Endothelial cell of hepatic sinusoid (primary cell): Measurements from ENCODE around the gene ZNF613.
"Not testable (repeated sequence)": the region's sequence is repeated elsewhere in the genome, so short reads cannot be mapped to it uniquely, and the experiment has no call there.

Source experiments
- in situ Hi-C: cut with HindIII; loops from 2 replicates; pipeline ENCODE4 v1.10.0; 2017; ENCODE audit warnings: low sequenced_read_pairs

ZNF613 gene

DNA sequence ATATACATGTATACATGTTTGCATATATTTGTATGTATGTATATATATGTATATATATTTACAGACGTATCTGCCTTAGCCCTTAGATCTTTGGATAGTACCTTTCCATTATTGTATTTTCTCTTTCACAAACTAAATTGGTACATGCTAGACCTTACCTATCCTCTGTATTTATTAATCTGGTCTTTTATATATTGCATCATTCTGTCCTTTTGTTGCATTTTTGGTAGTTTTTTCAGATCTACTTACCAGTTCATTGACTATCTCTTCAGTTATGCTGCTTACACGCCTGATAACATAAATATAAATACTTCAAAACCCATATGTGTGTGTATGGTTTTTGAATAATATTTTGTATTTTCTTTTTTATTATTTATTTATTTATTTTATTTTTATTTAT, 11.7 kb downstream of the ZNF613 start:
- in situ Hi-C loops = no loop called here

DNA sequence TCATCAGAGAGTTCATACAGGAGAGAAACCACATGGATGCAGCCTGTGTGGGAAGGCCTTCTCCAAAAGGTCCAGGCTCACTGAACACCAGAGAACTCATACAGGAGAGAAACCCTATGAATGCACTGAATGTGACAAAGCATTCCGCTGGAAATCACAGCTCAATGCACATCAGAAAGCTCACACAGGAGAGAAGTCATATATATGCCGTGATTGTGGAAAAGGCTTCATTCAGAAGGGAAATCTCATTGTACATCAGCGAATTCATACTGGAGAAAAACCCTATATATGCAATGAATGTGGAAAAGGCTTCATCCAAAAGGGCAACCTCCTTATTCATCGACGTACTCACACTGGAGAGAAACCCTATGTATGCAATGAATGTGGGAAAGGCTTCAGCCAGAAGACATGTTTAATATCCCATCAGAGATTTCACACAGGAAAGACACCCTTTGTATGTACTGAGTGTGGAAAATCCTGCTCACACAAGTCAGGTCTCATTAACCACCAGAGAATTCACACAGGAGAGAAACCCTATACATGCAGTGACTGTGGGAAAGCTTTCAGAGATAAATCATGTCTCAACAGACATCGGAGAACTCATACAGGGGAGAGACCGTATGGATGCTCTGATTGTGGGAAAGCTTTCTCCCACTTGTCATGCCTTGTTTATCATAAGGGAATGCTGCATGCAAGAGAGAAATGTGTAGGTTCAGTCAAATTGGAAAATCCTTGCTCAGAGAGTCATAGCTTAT, 17.7 kb downstream of the ZNF613 start:
- in situ Hi-C loops = no loop called here

DNA sequence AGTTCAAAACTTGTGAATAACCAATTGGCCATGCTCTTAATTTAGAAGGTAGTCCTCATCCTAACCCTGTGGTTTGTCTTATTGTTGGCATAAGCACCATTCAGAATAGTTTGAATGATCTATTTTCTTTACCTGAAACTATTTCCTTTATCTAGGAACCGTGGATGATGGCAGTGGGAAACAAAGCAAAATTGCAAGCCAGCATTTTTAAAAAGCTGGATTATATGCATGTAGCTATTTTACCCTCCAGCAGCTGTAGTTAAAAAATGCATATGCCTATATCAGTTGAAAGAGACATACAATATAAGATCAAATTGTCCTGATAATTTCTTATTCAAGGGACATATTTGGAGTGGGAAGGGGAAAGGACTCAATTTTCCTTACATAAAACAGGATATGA, 19.3 kb downstream of the ZNF613 start:
- in situ Hi-C loops = no loop called here

DNA sequence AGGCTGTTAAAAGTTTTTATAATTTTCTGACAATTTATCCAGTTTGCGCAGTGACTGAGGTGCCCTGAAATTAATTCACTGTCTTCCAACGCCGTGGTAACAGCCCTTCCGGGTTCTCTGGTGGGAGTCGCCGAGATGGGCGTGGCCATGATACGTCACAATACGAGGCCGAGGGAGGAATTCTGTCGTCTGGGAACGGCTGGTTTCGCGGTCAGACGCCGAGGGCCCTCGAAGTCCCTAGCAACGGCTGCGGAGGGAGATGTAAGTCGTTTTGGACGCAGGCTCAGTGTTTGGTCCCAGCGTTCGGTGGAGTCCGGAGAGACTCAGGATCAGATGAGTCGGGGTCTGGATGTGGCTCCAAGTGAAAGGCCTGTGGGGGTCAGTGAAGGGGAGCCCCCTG, 21.7 kb downstream of the ZNF613 start:
- in situ Hi-C loops = no loop called here

DNA sequence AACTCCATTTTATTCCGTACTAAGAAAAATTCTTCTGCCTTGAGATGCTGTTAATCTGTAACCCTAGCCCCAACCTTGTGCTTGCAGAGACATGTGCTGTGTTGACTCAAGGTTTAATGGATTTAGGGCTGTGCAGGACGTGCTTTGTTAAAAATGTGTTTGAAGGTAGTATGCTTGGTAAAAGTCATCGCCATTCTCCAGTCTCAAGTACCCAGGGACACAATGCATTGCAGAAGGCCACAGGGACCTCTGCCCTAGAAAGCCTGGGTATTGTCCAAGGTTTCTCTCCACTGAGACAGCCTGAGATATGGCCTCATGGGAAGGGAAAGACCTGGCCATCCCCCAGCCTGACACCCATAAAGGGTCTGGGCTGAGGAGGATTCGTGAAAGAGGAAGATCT, 30.6 kb downstream of the ZNF613 start:
- in situ Hi-C loops = not testable (repeated sequence)

DNA sequence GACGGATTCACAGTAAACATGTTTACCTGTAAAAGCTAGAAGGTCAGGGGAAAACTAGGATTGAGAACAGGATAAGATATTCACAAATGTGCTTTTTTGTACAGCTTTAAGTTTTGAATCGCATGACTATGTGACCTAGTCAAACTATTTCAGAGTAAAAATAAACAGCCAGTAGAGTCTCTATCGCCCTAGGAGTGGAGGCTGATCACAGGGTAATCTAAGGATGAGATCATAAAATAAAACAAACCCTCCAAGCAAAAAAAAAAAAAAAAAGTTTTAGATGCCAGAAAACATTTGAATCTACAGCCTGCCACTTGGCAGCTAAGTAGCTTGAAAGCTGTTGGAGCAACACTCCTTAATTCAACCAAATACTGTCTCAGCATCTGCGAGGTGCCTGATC, 32.5 kb downstream of the ZNF613 start:
- in situ Hi-C loops = no loop called here

DNA sequence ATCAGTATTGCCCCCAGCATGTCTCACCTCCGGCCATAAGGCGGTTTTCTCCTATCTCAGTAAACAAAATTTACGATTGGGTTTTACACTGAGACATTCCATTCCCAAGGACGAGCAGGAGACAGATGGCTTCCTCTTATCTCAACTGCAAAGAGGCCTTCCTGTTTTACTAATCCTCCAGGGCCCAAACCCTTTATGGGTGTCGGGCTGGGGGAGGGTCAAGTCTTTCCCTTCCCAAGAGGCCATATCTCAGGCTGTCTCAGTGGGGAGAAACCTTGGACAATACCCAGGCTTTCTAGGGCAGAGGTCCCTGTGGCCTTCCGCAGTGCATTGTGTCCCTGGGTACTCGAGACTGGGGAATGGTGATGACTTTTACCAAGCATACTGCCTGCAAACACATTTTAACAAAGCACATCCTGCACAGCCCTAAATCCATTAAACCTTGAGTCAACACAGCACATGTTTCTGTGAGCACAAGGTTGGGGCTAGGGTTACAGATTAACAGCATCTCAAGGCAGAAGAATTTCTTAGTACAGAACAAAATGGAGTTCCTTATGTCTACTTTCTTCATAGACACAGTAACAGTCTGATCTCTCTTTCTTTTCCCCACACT, 33.5 kb downstream of the ZNF613 start:
- in situ Hi-C loops = not testable (repeated sequence)

DNA sequence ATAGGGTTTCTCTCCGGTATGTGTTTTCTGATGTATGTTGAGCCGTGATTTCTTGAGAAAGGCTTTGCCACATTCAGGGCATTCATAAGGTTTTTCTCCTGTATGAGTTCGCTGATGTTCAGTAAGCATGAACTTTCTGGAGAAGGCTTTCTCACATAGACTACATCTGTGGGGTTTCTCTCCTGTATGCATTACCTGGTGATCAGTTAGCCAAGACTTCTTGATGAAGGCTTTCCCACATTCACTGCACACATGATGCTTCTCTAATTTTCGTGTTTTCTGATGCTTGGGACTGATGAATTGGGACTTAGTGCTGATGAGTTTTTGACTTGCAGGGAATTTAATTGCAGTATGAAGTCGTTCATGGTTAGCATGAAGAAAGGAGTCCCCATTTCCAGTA, 38.3 kb downstream of the ZNF613 start:
- in situ Hi-C loops = no loop called here

DNA sequence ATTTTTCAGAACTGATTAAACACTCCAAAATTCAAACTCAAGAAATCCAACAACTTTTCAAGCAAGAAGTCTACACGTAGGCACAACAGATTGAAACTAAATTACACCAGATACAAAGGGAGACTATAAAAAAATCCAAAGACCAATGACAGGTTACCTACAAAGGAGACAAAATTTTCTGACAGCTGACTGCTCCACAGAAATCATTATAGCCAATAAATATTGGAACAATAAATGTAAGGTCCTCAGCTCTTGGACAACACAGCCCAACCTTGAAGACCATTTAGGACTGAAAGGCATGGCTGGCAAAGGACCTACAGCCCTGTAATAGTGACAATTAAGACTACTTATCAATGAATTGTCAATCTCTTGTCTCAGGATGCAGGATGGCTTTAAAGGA, 43.4 kb downstream of the ZNF613 start:
- in situ Hi-C loops = no loop called here

DNA sequence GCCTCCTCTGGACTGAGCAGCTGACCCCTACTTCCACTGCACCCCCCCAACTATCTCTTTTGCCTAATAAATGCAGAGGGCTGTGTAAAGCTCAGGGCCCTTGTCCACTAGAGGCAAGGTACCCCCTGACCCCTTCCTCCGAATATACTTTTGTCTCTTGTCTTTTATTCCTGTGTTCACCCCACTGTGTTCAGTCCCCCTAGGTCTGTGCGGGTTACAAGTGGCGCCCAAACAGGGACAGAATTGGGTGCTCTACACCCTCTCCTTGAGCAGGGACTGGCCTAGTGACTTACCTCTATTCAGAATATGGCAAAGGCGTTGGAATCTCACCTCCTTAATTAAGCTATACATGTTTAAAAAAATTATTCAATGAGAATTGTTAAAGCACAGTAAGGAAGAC, 44.4 kb downstream of the ZNF613 start:
- in situ Hi-C loops = no loop called here

DNA sequence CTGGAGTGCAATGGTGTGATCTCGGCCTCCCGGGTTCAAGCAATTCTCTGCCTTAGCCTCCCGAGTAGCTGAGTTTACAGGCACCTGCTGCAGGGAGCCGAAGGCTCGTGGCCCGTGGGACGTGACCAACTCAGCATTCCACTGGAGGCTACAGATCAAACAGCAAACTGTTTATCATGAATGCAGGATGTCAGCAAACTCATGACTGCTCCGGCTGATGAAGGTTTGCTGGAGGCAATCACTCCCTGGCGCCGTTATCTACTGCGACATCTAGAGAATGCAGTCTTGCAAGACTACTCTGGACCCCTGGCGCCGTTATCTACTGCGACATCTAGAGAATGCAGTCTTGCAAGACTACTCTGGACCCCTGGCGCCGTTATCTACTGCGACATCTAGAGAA, 48.5 kb downstream of the ZNF613 start:
- in situ Hi-C loops = not testable (repeated sequence)

DNA sequence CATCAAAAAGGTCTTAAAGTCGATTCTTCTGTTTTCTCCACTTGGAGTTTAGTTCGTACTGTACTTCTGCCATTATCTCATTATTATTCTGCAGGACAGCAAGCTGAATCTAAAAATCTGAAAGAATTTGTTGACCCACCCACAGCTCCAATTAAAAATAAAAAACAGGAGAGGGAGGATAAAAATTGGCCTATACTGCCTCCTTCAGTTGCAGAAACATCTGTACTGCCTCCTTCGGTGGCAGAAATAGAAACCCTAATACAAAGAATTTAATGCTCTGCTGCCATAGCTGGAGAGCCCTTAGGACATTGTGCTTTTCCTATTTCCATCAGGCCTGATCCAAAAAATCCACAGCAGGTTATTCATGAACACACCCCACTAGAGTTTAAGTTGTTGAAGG, 49.6 kb downstream of the ZNF613 start:
- in situ Hi-C loops = no loop called here

DNA sequence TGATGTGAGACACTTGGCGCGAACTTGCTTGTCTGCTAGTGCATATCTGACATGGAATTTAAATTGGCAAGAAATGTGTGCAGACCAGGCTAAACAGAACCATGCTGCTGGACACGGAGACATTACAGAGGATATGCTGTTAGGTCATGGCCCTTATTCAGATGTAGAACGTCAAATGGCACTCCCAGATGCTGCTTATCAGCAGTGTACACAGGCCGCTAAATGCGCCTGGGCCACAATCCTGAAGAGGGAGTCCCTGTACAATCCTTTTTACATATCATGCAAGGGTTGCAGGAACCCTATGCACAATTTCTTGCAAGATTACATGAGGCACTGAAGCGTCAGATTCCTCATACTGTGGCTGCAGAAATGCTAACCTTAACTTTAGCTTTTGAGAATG, 50.1 kb downstream of the ZNF613 start:
- in situ Hi-C loops = no loop called here

DNA sequence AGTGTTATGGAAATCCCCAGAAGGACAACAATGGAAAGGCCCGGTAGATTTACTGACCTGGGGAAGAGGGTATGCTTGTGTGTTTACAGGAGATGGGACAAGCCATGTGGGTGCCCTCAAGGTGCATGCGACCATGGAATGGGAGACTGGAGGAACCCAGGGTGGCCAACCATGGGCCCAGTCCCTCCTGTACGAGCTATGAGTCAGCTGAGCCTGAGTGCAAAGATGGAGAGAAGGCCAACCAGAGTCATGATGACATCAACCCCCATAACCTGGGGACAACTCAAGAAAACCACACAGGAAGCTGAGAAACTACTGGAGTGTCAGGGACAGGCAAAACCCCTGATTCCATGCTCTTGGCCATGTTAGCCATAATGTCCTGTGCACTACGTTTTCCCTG, 51.6 kb downstream of the ZNF613 start:
- in situ Hi-C loops = no loop called here

DNA sequence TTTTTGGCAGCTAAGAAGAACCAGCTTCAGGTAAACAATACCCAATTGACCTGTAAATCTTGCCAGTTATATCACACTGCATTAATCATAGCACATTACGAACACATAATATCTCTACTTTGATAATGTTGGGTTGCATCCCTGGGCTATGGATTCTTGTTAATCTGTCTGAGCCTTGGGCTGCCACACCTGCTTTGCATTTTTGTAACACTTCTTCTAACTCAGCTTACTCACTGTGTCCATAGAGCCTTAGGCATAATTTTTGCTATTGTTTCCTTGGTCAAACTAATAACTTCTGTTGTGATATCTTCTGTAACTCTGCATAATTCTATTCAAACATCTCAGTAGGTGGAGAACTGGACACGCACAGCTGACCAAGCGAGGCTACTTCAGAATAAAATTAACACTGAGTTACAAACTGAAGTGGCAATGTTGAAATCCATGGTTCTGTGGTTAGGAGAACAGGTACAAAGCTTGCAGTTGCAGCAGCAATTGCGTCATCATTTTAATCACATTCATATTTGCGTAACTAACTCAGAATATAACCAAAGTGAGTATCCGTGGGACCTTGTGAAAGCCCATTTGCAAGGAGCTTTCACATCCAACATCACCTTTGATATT, 53.0 kb downstream of the ZNF613 start:
- in situ Hi-C loops = no loop called here

DNA sequence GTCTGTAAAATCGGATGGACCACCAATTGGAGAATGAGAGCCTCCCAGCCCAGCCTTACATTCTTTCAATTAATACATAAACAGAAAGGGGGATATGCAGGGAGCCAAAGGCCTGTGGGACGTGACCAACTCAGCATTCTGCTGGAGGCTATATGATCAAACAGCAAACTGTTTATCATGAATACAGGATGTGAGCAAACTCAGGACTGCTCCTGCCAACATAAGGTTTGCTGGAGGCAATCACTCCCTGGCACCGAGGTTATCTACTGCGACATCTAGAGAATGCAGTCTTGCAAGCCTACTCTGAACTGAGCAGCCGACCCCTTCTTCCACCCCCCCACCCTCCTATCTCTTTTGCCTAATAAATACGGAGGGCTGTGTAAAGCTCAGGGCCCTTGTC, 53.7 kb downstream of the ZNF613 start:
- in situ Hi-C loops = not testable (repeated sequence)

DNA sequence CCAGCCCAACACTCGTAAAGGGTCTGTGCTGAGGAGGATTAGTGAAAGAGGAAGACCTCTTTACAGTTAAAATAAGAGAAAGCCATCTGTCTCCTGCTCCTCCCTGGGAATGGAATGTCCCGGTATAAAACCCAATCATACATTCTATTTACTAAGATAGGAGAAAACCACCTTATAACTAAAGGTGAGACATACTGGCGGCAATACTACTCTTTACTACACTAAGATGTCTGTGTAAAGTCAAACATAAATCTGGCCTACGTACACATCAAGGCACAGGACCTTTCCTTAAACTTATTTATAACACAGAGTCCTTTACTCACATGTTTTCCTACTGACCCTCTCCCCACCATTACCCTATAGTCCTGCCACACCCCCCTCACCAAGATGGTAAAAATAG, 56.1 kb downstream of the ZNF613 start:
- in situ Hi-C loops = no loop called here

DNA sequence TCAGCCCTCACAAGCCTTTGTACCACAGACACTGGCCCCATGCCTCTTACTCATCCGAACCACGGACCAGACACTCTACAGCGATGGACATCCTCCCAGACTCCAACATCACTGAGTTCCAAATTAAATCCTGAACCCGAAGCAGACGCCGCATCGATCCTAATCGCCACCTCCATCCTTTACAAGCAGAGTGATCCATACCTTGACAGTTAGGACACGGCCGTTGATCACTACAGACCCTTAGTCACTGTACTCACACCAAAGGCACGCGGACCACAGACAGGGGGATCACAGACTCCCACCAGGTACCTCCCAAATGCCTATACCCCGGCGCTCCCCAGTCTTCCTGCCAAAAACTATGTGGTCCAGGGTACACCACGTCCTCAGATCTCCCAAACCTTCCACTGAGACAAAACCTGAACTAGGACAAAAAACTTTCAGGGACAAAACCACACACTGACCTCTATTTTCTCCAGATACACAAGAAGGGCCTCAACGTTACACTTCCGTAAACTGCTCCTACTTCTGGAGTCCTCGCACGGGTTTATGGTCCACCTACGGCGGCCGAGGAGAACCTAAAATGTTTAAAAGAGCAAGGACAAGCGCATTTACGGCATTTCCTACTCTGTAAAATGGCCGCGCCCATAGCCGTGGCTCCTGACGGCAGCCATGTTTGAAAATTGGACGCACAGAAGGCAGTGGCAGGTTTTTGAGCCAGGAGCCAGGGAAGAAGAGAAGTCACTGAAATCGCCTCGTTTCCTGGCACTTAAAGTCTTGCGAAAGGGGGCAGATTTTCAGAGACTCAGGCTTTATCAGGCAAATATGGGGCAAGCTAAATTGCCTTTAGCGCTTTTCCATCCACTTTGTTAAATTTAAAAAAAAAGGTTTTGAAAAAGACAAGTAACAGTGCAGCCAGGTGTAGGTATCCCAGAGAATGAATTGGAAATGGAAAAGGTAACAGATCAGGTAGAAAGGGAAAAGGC, 59.3 kb downstream of the ZNF613 start, which contains the start of gene ZNF350:
ZNF350 (minus strand) TSS at position 532 of the 983 bp plus-strand sequence. CDS start 12,480 bp downstream, outside the sequence.
- in situ Hi-C loops = no loop called here

DNA sequence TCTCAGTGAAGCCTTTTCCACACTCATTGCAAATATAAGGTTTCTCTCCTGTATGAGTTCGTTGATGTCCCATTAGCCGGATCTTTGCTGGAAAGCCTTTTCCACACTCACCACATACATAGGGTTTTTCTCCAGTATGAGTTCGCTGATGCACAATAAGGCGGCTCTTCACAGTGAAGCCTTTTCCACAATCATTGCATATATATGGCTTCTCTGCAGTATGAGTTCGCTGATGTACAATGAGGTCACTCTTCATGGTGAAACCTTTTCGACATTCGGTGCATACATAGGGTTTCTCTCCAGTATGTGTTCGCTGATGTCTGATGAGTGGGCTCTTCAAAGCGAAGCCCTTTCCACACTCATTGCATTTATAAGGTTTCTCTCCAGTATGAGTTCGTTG, 66.2 kb downstream of the ZNF613 start:
- in situ Hi-C loops = no loop called here

DNA sequence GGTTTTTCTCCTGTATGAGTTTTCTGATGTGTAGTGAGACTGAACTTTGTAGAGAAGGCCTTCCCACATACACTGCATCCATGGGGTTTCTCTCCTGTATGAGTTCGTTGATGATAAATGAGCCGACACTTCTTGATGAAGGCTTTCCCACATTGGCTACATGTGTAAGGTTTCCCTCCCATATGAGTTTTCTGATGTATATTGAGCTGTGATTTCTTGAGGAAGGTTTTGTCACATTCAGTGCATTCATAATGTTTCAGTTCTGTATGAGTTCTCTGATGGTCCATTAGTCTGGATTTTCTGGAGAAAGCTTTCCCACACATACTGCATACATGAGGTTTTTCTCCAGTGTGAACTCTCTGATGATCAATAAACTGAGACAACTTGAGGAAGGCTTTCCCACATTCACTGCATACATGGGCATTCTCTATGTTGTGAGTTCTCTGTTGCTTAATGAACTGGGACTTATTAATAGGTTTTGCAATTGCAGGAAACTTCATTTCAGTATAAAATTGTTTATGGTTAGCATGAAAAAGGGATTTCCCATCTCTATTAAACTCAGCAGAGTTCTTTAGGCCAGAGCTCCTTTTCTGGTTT, 66.9 kb downstream of the ZNF613 start:
- in situ Hi-C loops = no loop called here
